Naive thymus-derived CD8-positive, alpha-beta T cell (primary cell): Measurements from ENCODE around the gene PCK2. TPM values are rescaled to one million over a fixed set of nuclear protein-coding genes. Genes with fewer than 3 reads are reported as not detected.

Experiments
- ATAC-seq, 2 donors: fragments of 150-1000 bp; cut with Tn5 transposase in 1 of 2; sonication (Bioruptor Pico), chemical (Tn5 transposase) in 1 of 2; 1 replicate in 1 of 2; 2 replicates in 1 of 2; pipeline ENCODE4 v1.10.0; 2021; ENCODE audit warnings: mild to moderate bottlenecking in 2 of 2, moderate library complexity in 2 of 2
- POLR2A ChIA-PET: fragments of 350-600 bp; sonication (Branson Sonifier 250); formaldehyde crosslinking; loops from one replicate; lab custom pipeline; 2021; ENCODE audit warnings: antibody characterized with exemption; lab: Charles Lee
- DNase-seq, 10 donors: peaks; one replicate each; pipeline versions ENCODE4 v3.0.0 to v3.0.0-alpha.2; 2020 to 2022
- H3K27ac Mint-ChIP-seq, 10 donors: one replicate each; pipeline ENCODE4 v1.8.0; 2020 to 2022; ENCODE audit warnings: mild to moderate bottlenecking in 10 of 10, mixed read lengths in 10 of 10, moderate library complexity in 4 of 10, inconsistent platforms in 1 of 10
- H3K27me3 Mint-ChIP-seq, 5 donors: one replicate each; pipeline ENCODE4 v1.8.0; 2021 to 2022; ENCODE audit warnings: mixed read lengths in 5 of 5
- H3K36me3 Mint-ChIP-seq, 3 donors: one replicate each; pipeline ENCODE4 v1.8.0; 2020 to 2022; ENCODE audit warnings: mixed read lengths in 3 of 3, mild to moderate bottlenecking in 2 of 3, inconsistent platforms in 1 of 3
- H3K4me1 Mint-ChIP-seq, 4 donors: one replicate each; pipeline ENCODE4 v1.8.0; 2021 to 2022; ENCODE audit warnings: mixed read lengths in 4 of 4
- H3K4me3 Mint-ChIP-seq, 10 donors: one replicate each; pipeline ENCODE4 v1.8.0; 2020 to 2022; ENCODE audit warnings: mild to moderate bottlenecking in 10 of 10, mixed read lengths in 10 of 10, moderate library complexity in 6 of 10, inconsistent platforms in 1 of 10
- H3K9me3 Mint-ChIP-seq, 9 donors: one replicate each; pipeline ENCODE4 v1.8.0; 2020 to 2022; ENCODE audit warnings: mixed read lengths in 9 of 9, mild to moderate bottlenecking in 3 of 9, inconsistent platforms in 1 of 9, moderate library complexity in 1 of 9
- microRNA-seq: library from miRNA; unstranded; fragments of <30 nt; microRNA quantifications from one replicate; pipeline ENCODE4 v1.2.0, GENCODE V29; 2022; ENCODE audit warnings: borderline microRNAs expressed
- polyA plus RNA-seq, 3 donors: library from polyadenylated mRNA; unstranded; fragments of 300-500 nt; fragmentation: Illumina TruSeq; gene quantifications; one replicate each; pipeline ENCODE4 v1.2.3, GENCODE V29; 2021
- total RNA-seq, 8 experiments: library from RNA in 2 of 8; stranded (reverse) in 2 of 8; gene quantifications; one replicate each; pipeline ENCODE4 v1.2.3 and lab custom pipeline; 2021 to 2026

PCK2 gene
- total and polyA plus RNA-seq, 5 experiments from 2014 or later, result 8.6 to 17.4 (median 11.6) TPM

DNA sequence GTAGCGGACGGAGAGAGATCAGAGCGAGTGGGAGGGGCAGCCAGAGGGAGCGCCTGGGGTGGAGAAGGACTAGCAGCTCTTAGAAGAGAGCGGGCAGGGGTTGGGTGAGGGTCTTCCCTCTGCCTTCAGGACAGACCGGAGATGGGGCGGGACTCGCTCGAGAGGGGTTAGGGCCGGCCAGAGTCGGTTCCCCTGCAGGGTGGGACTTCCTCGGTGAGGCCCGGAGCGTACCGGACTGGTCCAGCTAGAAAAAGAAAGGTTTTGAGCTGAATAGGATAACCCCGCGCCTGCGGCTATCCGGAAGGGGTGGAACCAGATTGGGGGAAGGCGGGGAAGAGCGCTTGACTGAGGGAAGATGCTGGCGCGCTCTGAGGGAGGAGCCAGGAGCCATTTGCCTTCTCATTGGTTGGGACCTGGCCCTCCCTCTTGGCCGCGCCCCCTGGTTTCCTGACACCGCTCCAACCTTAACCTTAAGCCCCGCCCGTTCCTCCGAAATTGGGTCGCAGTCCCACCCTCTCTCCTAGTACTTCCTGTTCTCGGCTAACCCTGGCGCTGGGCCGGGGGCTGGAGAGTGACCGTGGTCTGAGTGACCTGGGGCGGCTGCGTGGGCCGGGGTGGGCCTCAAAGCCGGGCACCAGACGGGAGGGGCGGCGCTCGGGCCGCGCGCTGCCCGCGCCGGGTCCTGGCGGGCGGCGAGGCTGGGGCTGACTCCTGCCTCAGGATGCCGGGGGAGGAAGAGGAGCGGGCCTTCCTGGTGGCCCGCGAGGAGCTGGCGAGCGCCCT lies 53.1 kb downstream of the PCK2 start, which contains the start of gene RNF31:
RNF31 (plus strand) TSS at position 521 of the 783 bp plus-strand sequence; CDS start at position 722, 201 bp downstream.
- Mint-ChIP-seq H3K27ac (peak within 1 kb of the TSS; percentile 91 to 99 (median 96)), H3K4me3 (peak within 1 kb of the TSS; percentile 94 to 100 (median 98)), H3K9me3 (no peaks in the 10 kb centered on the region), H3K36me3 (peaks cover 0 to 48% (median 12%) of the 10 kb centered on the region in 3 donors), H3K27me3 (no peaks in the 10 kb centered on the region), H3K4me1 (peaks cover 22 to 71% (median 69%) of the 10 kb centered on the region in 4 donors)
- peak; percentile 87 to 90 for ATAC-seq
- POLR2A ChIA-PET, result interaction anchor here (1.0 to 5.1 kb wide), 17 partner anchors 10 to 284 kb away, joined by 3 to 84 read pairs (median 12); partner anchors contain the start of genes CHMP4A, DCAF11, IPO4 and IRF9
- peak; percentile 91 to 98 (median 96) for DNase-seq

- Mint-ChIP-seq H3K9me3 (no peaks in the 10 kb centered on the region), H3K27me3 (no peaks in the 10 kb centered on the region), H3K27ac (peak overlapping the region; percentile 57 to 86 (median 79)), H3K4me1 (peaks cover 19 to 68% (median 65%) of the 10 kb centered on the region in 4 donors), H3K4me3 (peak overlapping the region; percentile 86 to 100 (median 92)), H3K36me3 (peaks cover 0 to 53% (median 12%) of the 10 kb centered on the region in 3 donors)
- ATAC-seq (no peak), DNase-seq (no peak)
- POLR2A ChIA-PET, result interaction anchor here (0.9 to 5.1 kb wide), 13 partner anchors 9 to 94 kb away, joined by 3 to 84 read pairs (median 13); partner anchors contain the start of genes DCAF11, IPO4, IRF9 and NRL
Measured at GRCh38 chr14:24147761-24148428, 53.8 kb downstream of the PCK2 start.

GRCh38 chr14:24149302-24149969 lies 55.3 kb downstream of the PCK2 start:
- Mint-ChIP-seq H3K27ac (peak overlapping the region in 3 of 10 donors; percentile 15 to 57 (median 38)), H3K27me3 (no peaks in the 10 kb centered on the region), H3K4me3 (peak overlapping the region in 9 of 10 donors; percentile 39 to 100 (median 91)), H3K36me3 (peaks cover 0 to 46% (median 12%) of the 10 kb centered on the region in 3 donors), H3K4me1 (peaks cover 17 to 54% (median 52%) of the 10 kb centered on the region in 4 donors), H3K9me3 (no peaks in the 10 kb centered on the region)
- POLR2A ChIA-PET, result interaction anchor here (1.4 to 5.1 kb wide), 5 partner anchors 7 to 35 kb away, joined by 3 to 55 read pairs (median 8); partner anchors contain the start of genes DCAF11, IRF9, NRL and PSME1
- DNase-seq, result no peak
- no peak for ATAC-seq

- ATAC-seq (no peak), DNase-seq (no peak)
- Mint-ChIP-seq H3K36me3 (peaks cover 0 to 49% (median 12%) of the 10 kb centered on the region in 3 donors), H3K4me1 (peaks cover 17 to 49% (median 48%) of the 10 kb centered on the region in 4 donors), H3K9me3 (no peaks in the 10 kb centered on the region), H3K27ac (peak overlapping the region in 2 of 10 donors; percentile 41 to 47), H3K4me3 (peak overlapping the region in 1 of 10 donors; percentile 63), H3K27me3 (no peaks in the 10 kb centered on the region)
- POLR2A ChIA-PET, result interaction anchor here (0.6 to 1.5 kb wide), 4 partner anchors 11 to 36 kb away, joined by 3 to 6 read pairs (median 4); partner anchors contain the start of genes DCAF11, IRF9, NRL and PSME1
Measured at GRCh38 chr14:24150061-24150460, 56.0 kb downstream of the PCK2 start.

DNA sequence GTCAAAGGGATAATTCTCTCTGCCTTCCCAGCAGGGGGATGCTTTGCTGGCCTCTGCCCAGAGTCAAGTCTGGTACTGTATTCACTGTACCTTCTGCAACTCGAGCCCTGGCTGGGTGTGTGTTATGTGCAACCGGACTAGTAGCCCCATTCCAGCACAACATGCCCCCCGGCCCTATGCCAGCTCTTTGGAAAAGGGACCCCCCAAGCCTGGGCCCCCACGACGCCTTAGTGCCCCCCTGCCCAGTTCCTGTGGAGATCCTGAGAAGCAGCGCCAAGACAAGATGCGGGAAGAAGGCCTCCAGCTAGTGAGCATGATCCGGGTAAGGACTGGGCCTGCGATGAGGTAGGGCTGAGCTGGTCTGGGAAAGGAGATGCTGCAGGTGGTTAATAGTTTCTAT lies 56.5 kb downstream of the PCK2 start:
- ATAC-seq, result no peak
- Mint-ChIP-seq H3K4me3 (peak overlapping the region in 2 of 10 donors; percentile 28 to 63), H3K36me3 (peaks cover 0 to 54% (median 15%) of the 10 kb centered on the region in 3 donors), H3K27ac (peak overlapping the region in 4 of 10 donors; percentile 25 to 48 (median 44)), H3K4me1 (peaks cover 13 to 44% (median 43%) of the 10 kb centered on the region in 4 donors), H3K27me3 (no peaks in the 10 kb centered on the region), H3K9me3 (no peaks in the 10 kb centered on the region)
- DNase-seq, result no peak
- POLR2A ChIA-PET, result interaction anchor here (0.6 to 1.7 kb wide), 5 partner anchors 11 to 41 kb away, joined by 3 to 7 read pairs (median 5); partner anchors contain the start of genes DCAF11, IRF9, NRL and PSME1

- peak overlapping the region in 2 of 10 donors; percentile 14 to 41 for H3K27ac Mint-ChIP-seq
- H3K4me3 Mint-ChIP-seq, result no peak overlapping the region
- POLR2A ChIA-PET, result interaction anchor here (0.9 to 1.7 kb wide), 5 partner anchors 10 to 41 kb away, joined by 3 to 7 read pairs (median 3); partner anchors contain the start of genes DCAF11, IRF9, NRL and PSME1
- H3K27me3 Mint-ChIP-seq, result no peaks in the 10 kb centered on the region
- no peak for DNase-seq
- H3K4me1 Mint-ChIP-seq, result peaks cover 9 to 44% (median 39%) of the 10 kb centered on the region in 4 donors
- no peak for ATAC-seq
- H3K36me3 Mint-ChIP-seq, result peaks cover 0 to 59% (median 19%) of the 10 kb centered on the region in 3 donors
- no peaks in the 10 kb centered on the region for H3K9me3 Mint-ChIP-seq
Measured at GRCh38 chr14:24150993-24151392, 56.9 kb downstream of the PCK2 start.

DNA sequence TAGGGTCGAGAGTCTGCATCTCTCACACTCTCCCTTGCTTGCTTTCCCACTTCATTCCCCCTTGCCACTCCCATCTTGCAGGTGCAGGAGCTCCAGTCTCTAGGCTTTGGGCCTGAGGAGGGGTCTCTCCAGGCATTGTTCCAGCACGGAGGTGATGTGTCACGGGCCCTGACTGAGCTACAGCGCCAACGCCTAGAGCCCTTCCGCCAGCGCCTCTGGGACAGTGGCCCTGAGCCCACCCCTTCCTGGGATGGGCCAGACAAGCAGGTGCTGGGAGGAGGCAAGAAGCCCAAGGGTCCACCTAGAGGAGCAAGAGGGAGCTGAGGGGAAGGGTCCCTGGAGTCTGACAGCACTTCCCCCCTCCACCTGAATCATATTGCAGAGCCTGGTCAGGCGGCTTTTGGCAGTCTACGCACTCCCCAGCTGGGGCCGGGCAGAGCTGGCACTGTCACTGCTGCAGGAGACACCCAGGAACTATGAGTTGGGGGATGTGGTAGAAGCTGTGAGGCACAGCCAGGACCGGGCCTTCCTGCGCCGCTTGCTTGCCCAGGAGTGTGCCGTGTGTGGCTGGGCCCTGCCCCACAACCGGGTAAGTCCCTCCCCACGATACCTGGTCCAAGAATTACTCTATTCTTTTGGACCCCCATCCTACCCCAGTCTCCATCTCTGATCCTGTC lies 57.4 kb downstream of the PCK2 start:
- Mint-ChIP-seq H3K9me3 (no peaks in the 10 kb centered on the region), H3K27me3 (no peaks in the 10 kb centered on the region), H3K36me3 (peaks cover 0 to 62% (median 19%) of the 10 kb centered on the region in 3 donors), H3K4me1 (peaks cover 9 to 39% (median 34%) of the 10 kb centered on the region in 4 donors), H3K4me3 (no peak overlapping the region), H3K27ac (peak overlapping the region in 2 of 10 donors; percentile 8 to 74)
- POLR2A ChIA-PET, result interaction anchor here (1.2 to 1.7 kb wide), 2 partner anchors 16 to 38 kb away, joined by 3 to 7 read pairs; partner anchors contain the start of gene PSME1
- ATAC-seq (no peak), DNase-seq (no peak)

Small RNA genes lying within 50 kb of the gene (microRNA-seq; reads per million reads assigned to microRNA genes)
- not detected for gene MIR7703

Other genes with a start within 250 kb of the PCK2 start
- 10 to 100 TPM; 15.2 to 16.9 TPM for gene DHRS4, start 140.5 kb upstream of the PCK2 start, total RNA-seq
- gene DHRS4, start 140.5 kb upstream of the PCK2 start, polyA plus RNA-seq, result 10 to 100 TPM; 28.8 to 37.6 (median 34.9) TPM
- gene DHRS4L2, start 105.4 kb upstream of the PCK2 start, total RNA-seq, result 10 to 100 TPM; 15.1 to 17.3 TPM
- gene DHRS4L2, start 105.4 kb upstream of the PCK2 start, polyA plus RNA-seq, result 10 to 100 TPM; 10.9 to 24.0 (median 21.2) TPM
- under 1 TPM in 1 of 2 experiments, not detected in 1; 0.16 TPM for gene CARMIL3, start 42.3 kb upstream of the PCK2 start, total RNA-seq
- under 1 TPM in 1 of 3 donors, not detected in 2; 0.03 TPM for gene CARMIL3, start 42.3 kb upstream of the PCK2 start, polyA plus RNA-seq
- gene CPNE6, start 22.7 kb upstream of the PCK2 start, total RNA-seq, result not detected
- not detected for gene CPNE6, start 22.7 kb upstream of the PCK2 start, polyA plus RNA-seq
- gene DCAF11, start 20.5 kb downstream of the PCK2 start, total RNA-seq, result 10 to 100 TPM; 74.1 to 77.1 TPM
- 10 to 100 TPM; 68.0 to 83.8 (median 71.9) TPM for gene DCAF11, start 20.5 kb downstream of the PCK2 start, polyA plus RNA-seq
- 1 to 10 TPM; 2.7 to 3.4 TPM for gene NRL, start 20.6 kb downstream of the PCK2 start, total RNA-seq
- gene NRL, start 20.6 kb downstream of the PCK2 start, polyA plus RNA-seq, result 1 to 10 TPM; 3.0 to 3.5 (median 3.1) TPM
- 1 to 10 TPM; 1.9 to 2.2 TPM for gene FITM1, start 36.3 kb downstream of the PCK2 start, total RNA-seq
- gene FITM1, start 36.3 kb downstream of the PCK2 start, polyA plus RNA-seq, result under 1 TPM; 0.52 to 0.60 (median 0.52) TPM
- gene PSME1, start 41.9 kb downstream of the PCK2 start, total RNA-seq, result 100 to 1,000 TPM; 202 to 203 TPM
- gene PSME1, start 41.9 kb downstream of the PCK2 start, polyA plus RNA-seq, result 100 to 1,000 TPM; 681 to 767 (median 753) TPM
- gene EMC9, start 47.3 kb downstream of the PCK2 start, total RNA-seq, result 10 to 100 TPM; 16.6 to 18.1 TPM
- 1 to 10 TPM; 7.5 to 9.4 (median 8.4) TPM for gene EMC9, start 47.3 kb downstream of the PCK2 start, polyA plus RNA-seq
- 100 to 1,000 TPM; 129 to 140 TPM for gene PSME2, start 52.3 kb downstream of the PCK2 start, total RNA-seq
- gene PSME2, start 52.3 kb downstream of the PCK2 start, polyA plus RNA-seq, result 100 to 1,000 TPM; 402 to 471 (median 463) TPM
- gene RNF31, start 53.2 kb downstream of the PCK2 start, total RNA-seq, result 10 to 100 TPM; 85.7 to 91.4 TPM
- 10 to 100 TPM; 34.1 to 45.3 (median 37.6) TPM for gene RNF31, start 53.2 kb downstream of the PCK2 start, polyA plus RNA-seq
- 100 to 1,000 TPM; 109 to 116 TPM for gene IRF9, start 67.0 kb downstream of the PCK2 start, total RNA-seq
- gene IRF9, start 67.0 kb downstream of the PCK2 start, polyA plus RNA-seq, result 10 to 100 TPM; 46.6 to 68.6 (median 51.3) TPM
- gene REC8, start 77.8 kb downstream of the PCK2 start, total RNA-seq, result 10 to 100 TPM; 33.7 to 39.2 TPM
- gene REC8, start 77.8 kb downstream of the PCK2 start, polyA plus RNA-seq, result 10 to 100 TPM; 11.1 to 11.6 (median 11.2) TPM
- gene IPO4, start 94.5 kb downstream of the PCK2 start, total RNA-seq, result 10 to 100 TPM; 24.4 to 24.8 TPM
- 10 to 100 TPM; 20.2 to 27.5 (median 21.1) TPM for gene IPO4, start 94.5 kb downstream of the PCK2 start, polyA plus RNA-seq
- gene TM9SF1, start 101.1 kb downstream of the PCK2 start, total RNA-seq, result 10 to 100 TPM; 19.4 to 22.1 TPM
- gene TM9SF1, start 101.1 kb downstream of the PCK2 start, polyA plus RNA-seq, result 10 to 100 TPM; 23.1 to 29.8 (median 29.1) TPM
- 1 to 10 TPM in 1 of 2 experiments, under 1 TPM in 1; 0.30 to 1.1 TPM for gene TSSK4, start 111.4 kb downstream of the PCK2 start, total RNA-seq
- gene TSSK4, start 111.4 kb downstream of the PCK2 start, polyA plus RNA-seq, result under 1 TPM; 0.79 to 0.95 (median 0.87) TPM
- 100 to 1,000 TPM in 1 of 2 experiments, 10 to 100 TPM in 1; 99.4 to 107 TPM for gene CHMP4A, start 119.2 kb downstream of the PCK2 start, total RNA-seq
- 100 to 1,000 TPM; 133 to 144 (median 143) TPM for gene CHMP4A, start 119.2 kb downstream of the PCK2 start, polyA plus RNA-seq
- gene MDP1, start 121.8 kb downstream of the PCK2 start, total RNA-seq, result 10 to 100 TPM; 13.7 to 15.3 TPM
- 10 to 100 TPM; 33.8 to 39.1 (median 34.5) TPM for gene MDP1, start 121.8 kb downstream of the PCK2 start, polyA plus RNA-seq
- gene NEDD8, start 138.1 kb downstream of the PCK2 start, total RNA-seq, result 100 to 1,000 TPM in 1 of 2 experiments, 10 to 100 TPM in 1; 96.8 to 107 TPM
- 100 to 1,000 TPM; 302 to 320 (median 319) TPM for gene NEDD8, start 138.1 kb downstream of the PCK2 start, polyA plus RNA-seq
- 10 to 100 TPM; 76.4 to 78.6 TPM for gene GMPR2, start 138.6 kb downstream of the PCK2 start, total RNA-seq
- gene GMPR2, start 138.6 kb downstream of the PCK2 start, polyA plus RNA-seq, result 100 to 1,000 TPM in 1 of 3 donors, 10 to 100 TPM in 2; 79.7 to 111 (median 85.4) TPM
- gene TINF2, start 148.3 kb downstream of the PCK2 start, total RNA-seq, result 100 to 1,000 TPM; 125 to 136 TPM
- gene TINF2, start 148.3 kb downstream of the PCK2 start, polyA plus RNA-seq, result 100 to 1,000 TPM; 116 to 154 (median 150) TPM
- 1 to 10 TPM; 6.5 to 6.9 TPM for gene TGM1, start 168.9 kb downstream of the PCK2 start, total RNA-seq
- gene TGM1, start 168.9 kb downstream of the PCK2 start, polyA plus RNA-seq, result under 1 TPM in 1 of 3 donors, not detected in 2; 0.13 TPM
- gene RABGGTA, start 177.3 kb downstream of the PCK2 start, total RNA-seq, result 10 to 100 TPM; 43.3 to 46.5 TPM
- gene RABGGTA, start 177.3 kb downstream of the PCK2 start, polyA plus RNA-seq, result 10 to 100 TPM; 12.7 to 22.1 (median 20.4) TPM
- gene DHRS1, start 205.5 kb downstream of the PCK2 start, total RNA-seq, result 10 to 100 TPM; 27.5 to 34.2 TPM
- gene DHRS1, start 205.5 kb downstream of the PCK2 start, polyA plus RNA-seq, result 10 to 100 TPM; 19.6 to 22.4 (median 20.8) TPM
- 10 to 100 TPM; 21.8 to 25.8 TPM for gene NOP9, start 205.5 kb downstream of the PCK2 start, total RNA-seq
- gene NOP9, start 205.5 kb downstream of the PCK2 start, polyA plus RNA-seq, result 1 to 10 TPM; 1.3 to 2.2 (median 1.6) TPM
- gene CIDEB, start 213.7 kb downstream of the PCK2 start, total RNA-seq, result 10 to 100 TPM; 12.2 to 15.5 TPM
- 10 to 100 TPM in 2 of 3 donors, 1 to 10 TPM in 1; 8.6 to 16.1 (median 13.2) TPM for gene CIDEB, start 213.7 kb downstream of the PCK2 start, polyA plus RNA-seq
- 10 to 100 TPM; 12.5 to 13.0 TPM for gene LTB4R2, start 215.8 kb downstream of the PCK2 start, total RNA-seq
- gene LTB4R2, start 215.8 kb downstream of the PCK2 start, polyA plus RNA-seq, result 1 to 10 TPM in 2 of 3 donors, under 1 TPM in 1; 0.93 to 3.5 (median 1.5) TPM
- 10 to 100 TPM in 1 of 2 experiments, 1 to 10 TPM in 1; 9.6 to 10.1 TPM for gene LTB4R, start 217.2 kb downstream of the PCK2 start, total RNA-seq
- gene LTB4R, start 217.2 kb downstream of the PCK2 start, polyA plus RNA-seq, result 1 to 10 TPM; 3.4 to 5.9 (median 4.5) TPM
- gene ADCY4, start 240.8 kb downstream of the PCK2 start, total RNA-seq, result 1 to 10 TPM; 3.8 to 4.7 TPM
- gene ADCY4, start 240.8 kb downstream of the PCK2 start, polyA plus RNA-seq, result under 1 TPM; 0.08 to 0.28 (median 0.24) TPM
- 10 to 100 TPM; 32.9 to 35.8 TPM for gene RIPK3, start 245.7 kb downstream of the PCK2 start, total RNA-seq
- 10 to 100 TPM in 1 of 3 donors, 1 to 10 TPM in 2; 5.3 to 11.1 (median 5.6) TPM for gene RIPK3, start 245.7 kb downstream of the PCK2 start, polyA plus RNA-seq